HCT116 (cell line): ENCODE data around the gene GJC1. TPM values are rescaled to one million over a fixed set of nuclear protein-coding genes. Genes with fewer than 3 reads are reported as not detected.

Experiments
- ATAC-seq: fragments of 200-7000 bp; cut with Tn5 transposase; 2 replicates; pipeline ENCODE4 v1.9.1; 2020; ENCODE audit warnings: mild to moderate bottlenecking, moderate library complexity
- BruUV-seq: library from RNA; stranded (reverse); fragments of 400-500 nt; replicated peaks from 2 replicates; lab custom pipeline; 2021; lab: Mats Ljungman, UMichigan
- CTCF ChIA-PET: fragments of 300-600 bp; sonication (Branson Sonifier 250); formaldehyde crosslinking; loops from one replicate; lab custom pipeline; 2021; ENCODE audit warnings: antibody characterized with exemption; lab: Charles Lee
- POLR2A ChIA-PET: fragments of 300-600, 350-600 bp; sonication (Branson Sonifier 250); formaldehyde crosslinking; loops from one replicate; lab custom pipeline; 2021; ENCODE audit warnings: antibody characterized with exemption; lab: Charles Lee
- RAD21 ChIA-PET, 2 experiments: fragments of 300-600 bp; sonication (Branson Sonifier 250); formaldehyde crosslinking; loops; one replicate each; lab custom pipeline; 2023; ENCODE audit warnings: low total read pairs in 2 of 2; ENCODE audit not compliant: uncharacterized antibody in 2 of 2, unreplicated experiment in 2 of 2, low non-redundant PET in 1 of 2; lab: Charles Lee
- DNase-seq: peaks from one replicate; pipeline ENCODE4 v3.0.0-alpha.2; 2010; ENCODE audit warnings: low read depth, low spot score
- H2AFZ ChIP-seq: fragments of 200-600 bp; shearing (Covaris generic), sonication (generic); 2 replicates; pipeline ENCODE4 v1.6.1; 2017; ENCODE audit warnings: low read depth, mixed run types, mixed read lengths, antibody characterized with exemption, low read length; ENCODE audit not compliant: poor library complexity, severe bottlenecking
- H3K27ac ChIP-seq: 2 replicates; pipeline ENCODE4 v1.5.1; 2012; ENCODE audit warnings: low read depth, low read length
- H3K27me3 ChIP-seq: fragments of 200-600 bp; sonication (generic); 2 replicates; pipeline ENCODE4 v1.6.1; 2016; ENCODE audit warnings: mixed run types, low read length, mixed read lengths; ENCODE audit not compliant: insufficient read depth
- H3K36me3 ChIP-seq, 2 experiments: fragments of 200-500 bp in 1 of 2; fragments of 200-600 bp in 1 of 2; sonication (Bioruptor generic) in 1 of 2; sonication (generic) in 1 of 2; 2 replicates each; pipeline versions ENCODE4 v1.5.1 to v1.6.1; 2014 to 2016; ENCODE audit warnings: low read length in 2 of 2, inconsistent platforms in 1 of 2, mixed read lengths in 1 of 2, mixed run types in 1 of 2; ENCODE audit not compliant: insufficient read depth in 2 of 2, control insufficient read depth in 1 of 2
- H3K4me1 ChIP-seq, 2 experiments: fragments of 200-600 bp in 1 of 2; sonication (generic) in 1 of 2; 2 replicates each; pipeline versions ENCODE4 v1.5.1 to v1.6.1; 2012 to 2017; ENCODE audit warnings: low read length in 2 of 2, inconsistent platforms in 1 of 2, mild to moderate bottlenecking in 1 of 2, mixed read lengths in 1 of 2, mixed run types in 1 of 2, moderate library complexity in 1 of 2; ENCODE audit not compliant: insufficient read depth in 2 of 2, control insufficient read depth in 1 of 2
- H3K4me2 ChIP-seq: fragments of 200-600 bp; sonication (generic); 2 replicates; pipeline ENCODE4 v1.6.1; 2017; ENCODE audit warnings: mixed run types, low read length, mixed read lengths
- H3K4me3 ChIP-seq, 2 experiments: fragments of 200-600 bp in 1 of 2; sonication (generic) in 1 of 2; replicated peaks in 1 of 2; 2 replicates each; pipeline ENCODE4 v1.5.1; 2011 to 2016; ENCODE audit warnings: low read length in 2 of 2, control low read depth in 1 of 2, low read depth in 1 of 2, mild to moderate bottlenecking in 1 of 2, mixed read lengths in 1 of 2, mixed run types in 1 of 2
- H3K79me2 ChIP-seq: fragments of 200-600 bp; sonication (generic); 2 replicates; pipeline ENCODE4 v1.6.1; 2017; ENCODE audit warnings: mild to moderate bottlenecking, mixed run types, low read length, moderate library complexity, mixed read lengths; ENCODE audit not compliant: insufficient read depth
- H3K9ac ChIP-seq: fragments of 200-600 bp; sonication (generic); 2 replicates; pipeline ENCODE4 v1.6.1; 2016; ENCODE audit warnings: low read length, mixed read lengths
- H3K9me2 ChIP-seq: fragments of 200-600 bp; sonication (generic), shearing (Covaris generic); 2 replicates; pipeline ENCODE4 v1.6.1; 2017; ENCODE audit warnings: mixed run types, mild to moderate bottlenecking, moderate library complexity; ENCODE audit not compliant: insufficient read depth
- H3K9me3 ChIP-seq, 2 experiments: fragments of 200-500 bp in 1 of 2; fragments of 200-600 bp in 1 of 2; sonication (Bioruptor generic) in 1 of 2; sonication (generic) in 1 of 2; 2 replicates each; pipeline ENCODE4 v1.6.1; 2014 to 2017; ENCODE audit warnings: low read length in 2 of 2, mixed read lengths in 2 of 2, inconsistent platforms in 1 of 2, low read depth in 1 of 2, mild to moderate bottlenecking in 1 of 2, mixed run types in 1 of 2, moderate library complexity in 1 of 2; ENCODE audit not compliant: control insufficient read depth in 1 of 2, insufficient read depth in 1 of 2
- H4K20me1 ChIP-seq: fragments of 200-600 bp; sonication (generic), shearing (Covaris generic); 2 replicates; pipeline ENCODE4 v1.6.1; 2017; ENCODE audit warnings: mixed run types, mild to moderate bottlenecking, moderate library complexity; ENCODE audit not compliant: insufficient read depth
- CTCF ChIP-seq, 3 experiments: fragments of 200-600 bp in 1 of 3; sonication (generic) in 1 of 3; IDR thresholded peaks in 2 of 3; conservative IDR thresholded peaks in 1 of 3; 2 replicates each; pipeline ENCODE4 v1.5.1; 2012 to 2017; ENCODE audit warnings: low read depth in 2 of 3, low read length in 2 of 3, antibody characterized with exemption in 1 of 3, borderline replicate concordance in 1 of 3, control low read depth in 1 of 3, mild to moderate bottlenecking in 1 of 3, mixed read lengths in 1 of 3, mixed run types in 1 of 3, moderate library complexity in 1 of 3; ENCODE audit not compliant: insufficient read depth in 1 of 3
- EZH2phosphoT487 ChIP-seq: fragments of 200-600 bp; IDR thresholded peaks from 2 replicates; pipeline ENCODE4 v1.6.1; 2018; ENCODE audit warnings: antibody characterized with exemption, borderline replicate concordance
- RAD21 ChIP-seq: IDR thresholded peaks from 2 replicates; pipeline ENCODE4 v1.6.1; 2012; ENCODE audit warnings: low read depth, mild to moderate bottlenecking
- intact Hi-C: fragments of 100-400 bp; cut with micrococcal nuclease; formaldehyde crosslinking; loops from 2 replicates; pipeline ENCODE4 v1.10.0; 2022
- total RNA-seq: library from RNA; stranded (reverse); gene quantifications from one replicate; pipeline ENCODE4 v1.2.1, GENCODE V29; 2021; ENCODE audit not compliant: unreplicated experiment

The GJC1 gene
- total RNA-seq, 1 experiment from 2014 or later: 62.4 TPM

- TF ChIP-seq CTCF (IDR thresholded peaks at IDR 0.05 in 2 of 3, conservative IDR thresholded peaks at IDR 0.05 in 1 of 3; ENCODE audit: borderline replicate concordance in 1 of 3, insufficient read depth in 1 of 3, low read depth in 2 of 3, low read length in 2 of 3): no peak
- TF ChIP-seq, all 23 proteins: peak for 0
Observed at GRCh38 chr17:44780161-44780560, 49.9 kb downstream of the GJC1 start (continued).

- RAD21 ChIA-PET: interaction anchor here (0.9 to 1.3 kb wide), 3 partner anchors 53 to 99 kb away, joined by 3 to 4 read pairs (median 4); no protein-coding TSS in a partner anchor
- CTCF ChIA-PET: interaction anchor here (0.7 to 5.3 kb wide), 19 partner anchors 14 to 771 kb away, joined by 3 to 52 read pairs (median 5); partner anchors contain the start of gene HIGD1B
- H3K27ac ChIP-seq: peak overlapping the region; percentile 42; the same call in 1 of the 2 replicates
- peak overlapping the region; percentile 80 for H3K4me2 ChIP-seq
- DNase-seq (peak; percentile 33), ATAC-seq (peak; percentile 47)
- peak overlapping the region; percentile 32 to 51 for H3K4me3 ChIP-seq
- no peak overlapping the region for H2AFZ ChIP-seq
- H3K9ac ChIP-seq: peak overlapping the region; percentile 42
- POLR2A ChIA-PET: interaction anchor here (0.6 kb wide), 1 partner anchor 31 kb away, joined by 3 read pairs; no protein-coding TSS in a partner anchor
- peaks cover 3 to 42% of the 10 kb centered on the region in 2 experiments; a peak in 3 of 4 replicates for H3K4me1 ChIP-seq
- H3K36me3 ChIP-seq: no peaks in the 10 kb centered on the region
- H3K9me2 ChIP-seq: no peaks in the 10 kb centered on the region
- no peaks in the 10 kb centered on the region for H3K79me2 ChIP-seq
- H4K20me1 ChIP-seq: no peaks in the 10 kb centered on the region
- peak; percentile 81 to 99 (median 98) for TF ChIP-seq CTCF (IDR thresholded peaks at IDR 0.05 in 2 of 3, conservative IDR thresholded peaks at IDR 0.05 in 1 of 3; ENCODE audit: borderline replicate concordance in 1 of 3, insufficient read depth in 1 of 3, low read depth in 2 of 3, low read length in 2 of 3)
- no peak for TF ChIP-seq EZH2phosphoT487
- TF ChIP-seq RAD21: peak; percentile 94
- intact Hi-C loops: loop anchor here (1.0 to 10.0 kb wide), 5 partner anchors 86 to 355 kb away; partner anchors contain the start of genes ACBD4 and PLCD3
- no peaks in the 10 kb centered on the region for H3K9me3 ChIP-seq
- H3K27me3 ChIP-seq: no peaks in the 10 kb centered on the region
- no TSS peak for BruUV-seq
Observed at GRCh38 chr17:44779211-44780025, 50.7 kb downstream of the GJC1 start.
